Peyer's patch (tissue), 4 donors: ENCODE results near the gene SP140. TPM values are rescaled to one million over a fixed set of nuclear protein-coding genes. Genes with fewer than 3 reads are reported as not detected.

Source experiments
- DNase-seq, 3 donors: peaks; one replicate each; pipeline ENCODE4 v3.0.0-alpha.2; 2017 to 2019
- H3K27ac ChIP-seq, 4 donors: fragments of 200-600 bp; sonication (generic); one replicate each; pipeline ENCODE4 v1.5.1; 2016 to 2019
- H3K27me3 ChIP-seq, 2 donors: fragments of 200-600 bp; sonication (generic); one replicate each; pipeline ENCODE4 v1.5.1; 2019
- H3K36me3 ChIP-seq, 3 donors: fragments of 200-600 bp; sonication (generic); one replicate each; pipeline ENCODE4 v1.5.1; 2016 to 2019
- H3K4me1 ChIP-seq, 4 donors: fragments of 200-600 bp; sonication (generic); one replicate each; pipeline ENCODE4 v1.5.1; 2016 to 2019
- H3K4me3 ChIP-seq, 4 donors: fragments of 200-600 bp; sonication (generic); 1 replicate in 3 of 4; 2 replicates in 1 of 4; pipeline ENCODE4 v1.5.1; 2016 to 2019; ENCODE audit warnings: mild to moderate bottlenecking in 1 of 4
- H3K9me3 ChIP-seq, 4 donors: fragments of 200-600 bp; sonication (generic); one replicate each; pipeline ENCODE4 v1.5.1; 2016 to 2019; ENCODE audit warnings: mild to moderate bottlenecking in 1 of 4
- CTCF ChIP-seq, 6 experiments: fragments of 450-650 bp in 4 of 6; fragments of 200-600 bp in 2 of 6; sonication (generic) in 1 of 6; IDR thresholded peaks; one replicate each; pipeline ENCODE4 v1.5.1; 2017 to 2019; ENCODE audit warnings: antibody characterized with exemption in 6 of 6, mild to moderate bottlenecking in 3 of 6, moderate library complexity in 1 of 6
- POLR2A ChIP-seq, 2 donors: fragments of 450-650 bp; IDR thresholded peaks; one replicate each; pipeline ENCODE4 v1.5.1; 2017; ENCODE audit warnings: antibody characterized with exemption in 2 of 2, mild to moderate bottlenecking in 2 of 2, moderate library complexity in 2 of 2
- total RNA-seq, 4 donors: library from RNA; depleted of rRNA; stranded (reverse); fragments of >200 nt; gene quantifications; one replicate each; pipeline ENCODE4 v1.1.0, GENCODE V29; 2016

The SP140 gene
- total RNA-seq, 4 donors from 2014 or later, result 3.0 to 99.9 (median 9.4) TPM

GRCh38 chr2:230208576-230208975 lies 17.0 kb upstream of the SP140 start:
- no peak overlapping the region for H3K27ac ChIP-seq
- no peak for DNase-seq
- peaks cover 0 to 95% (median 0%) of the 10 kb centered on the region in 3 donors for H3K36me3 ChIP-seq
- no peaks in the 10 kb centered on the region for H3K27me3 ChIP-seq
- H3K4me1 ChIP-seq, result peaks cover 0 to 10% (median 0%) of the 10 kb centered on the region in 4 donors
- TF ChIP-seq POLR2A (IDR thresholded peaks at IDR 0.05) (no peak), CTCF (IDR thresholded peaks at IDR 0.05) (no peak)
- no peak overlapping the region for H3K4me3 ChIP-seq
- H3K9me3 ChIP-seq, result no peaks in the 10 kb centered on the region

- H3K9me3 ChIP-seq, result no peaks in the 10 kb centered on the region
- H3K4me3 ChIP-seq, result no peak overlapping the region
- no peaks in the 10 kb centered on the region for H3K27me3 ChIP-seq
- peak overlapping the region in 1 of 4 donors; percentile 66 for H3K27ac ChIP-seq
- peaks cover 0 to 2% (median 0%) of the 10 kb centered on the region in 4 donors for H3K4me1 ChIP-seq
- TF ChIP-seq CTCF (IDR thresholded peaks at IDR 0.05), result no peak
- no peak for TF ChIP-seq POLR2A (IDR thresholded peaks at IDR 0.05)
- peaks cover 0 to 95% (median 0%) of the 10 kb centered on the region in 3 donors for H3K36me3 ChIP-seq
- DNase-seq, result peak in 1 of 3 donors; percentile 40
Observed at GRCh38 chr2:230209422-230210051, 16.0 kb upstream of the SP140 start.

GRCh38 chr2:230216489-230216888 lies 9.0 kb upstream of the SP140 start:
- no peaks in the 10 kb centered on the region for H3K4me1 ChIP-seq
- H3K27ac ChIP-seq, result peak overlapping the region in 1 of 4 donors; percentile 84
- TF ChIP-seq POLR2A (IDR thresholded peaks at IDR 0.05) (no peak), CTCF (IDR thresholded peaks at IDR 0.05) (no peak)
- H3K9me3 ChIP-seq, result no peaks in the 10 kb centered on the region
- peaks cover 0 to 51% (median 0%) of the 10 kb centered on the region in 3 donors for H3K36me3 ChIP-seq
- H3K27me3 ChIP-seq, result no peaks in the 10 kb centered on the region
- no peak overlapping the region for H3K4me3 ChIP-seq
- no peak for DNase-seq

GRCh38 chr2:230217424-230217823 lies 8.1 kb upstream of the SP140 start:
- Histone ChIP-seq H3K4me1 (no peaks in the 10 kb centered on the region), H3K36me3 (peaks cover 0 to 41% (median 0%) of the 10 kb centered on the region in 3 donors), H3K27ac (peak overlapping the region in 1 of 4 donors; percentile 84), H3K9me3 (no peaks in the 10 kb centered on the region), H3K27me3 (no peaks in the 10 kb centered on the region), H3K4me3 (peak overlapping the region in 1 of 4 donors; percentile 54)
- TF ChIP-seq CTCF (IDR thresholded peaks at IDR 0.05), result no peak
- TF ChIP-seq POLR2A (IDR thresholded peaks at IDR 0.05), result no peak
- DNase-seq, result peak in 1 of 3 donors; percentile 24

DNA sequence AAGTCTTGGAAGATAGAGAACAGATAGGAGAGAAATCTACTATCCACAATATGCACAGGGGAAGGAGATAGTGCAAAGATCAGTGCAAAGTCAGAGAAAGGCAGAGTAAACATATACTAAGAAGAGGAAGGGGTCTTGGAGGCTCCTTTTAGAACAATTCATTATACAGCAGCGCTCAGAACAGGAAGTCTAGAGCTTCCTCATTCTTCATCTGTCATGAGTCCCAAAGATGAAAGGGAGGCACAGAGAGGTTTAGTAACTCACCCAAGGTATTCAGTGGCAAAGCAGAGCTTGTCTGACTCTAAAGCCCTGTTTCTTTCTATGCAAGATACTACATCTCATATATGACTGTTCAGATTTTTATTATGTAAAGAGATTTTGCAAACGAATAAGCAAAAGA lies 7.1 kb upstream of the SP140 start:
- H3K4me3 ChIP-seq, result peak overlapping the region; percentile 54 to 62 (median 56)
- DNase-seq, result no peak
- no peaks in the 10 kb centered on the region for H3K4me1 ChIP-seq
- peaks cover 0 to 31% (median 0%) of the 10 kb centered on the region in 3 donors for H3K36me3 ChIP-seq
- no peaks in the 10 kb centered on the region for H3K9me3 ChIP-seq
- peak overlapping the region in 2 of 4 donors; percentile 79 to 84 for H3K27ac ChIP-seq
- TF ChIP-seq POLR2A (IDR thresholded peaks at IDR 0.05), result no peak
- no peak for TF ChIP-seq CTCF (IDR thresholded peaks at IDR 0.05)
- H3K27me3 ChIP-seq, result no peaks in the 10 kb centered on the region
